MM.1S (cell line): ENCODE results near the gene RASL10B.

ENCODE experiments used
- CTCF ChIP-seq: fragments of 300-600 bp; sonication (generic); IDR thresholded peaks from 2 replicates; pipeline ENCODE4 v1.5.1; 2016; ENCODE audit warnings: antibody characterized with exemption, low read length, mixed read lengths
- EZH2 ChIP-seq: fragments of 300-600 bp; sonication (generic); optimal IDR thresholded peaks from 2 replicates; pipeline ENCODE3; 2017; ENCODE audit warnings: low read depth, mild to moderate bottlenecking, antibody characterized with exemption, low read length, mixed read lengths

DNA sequence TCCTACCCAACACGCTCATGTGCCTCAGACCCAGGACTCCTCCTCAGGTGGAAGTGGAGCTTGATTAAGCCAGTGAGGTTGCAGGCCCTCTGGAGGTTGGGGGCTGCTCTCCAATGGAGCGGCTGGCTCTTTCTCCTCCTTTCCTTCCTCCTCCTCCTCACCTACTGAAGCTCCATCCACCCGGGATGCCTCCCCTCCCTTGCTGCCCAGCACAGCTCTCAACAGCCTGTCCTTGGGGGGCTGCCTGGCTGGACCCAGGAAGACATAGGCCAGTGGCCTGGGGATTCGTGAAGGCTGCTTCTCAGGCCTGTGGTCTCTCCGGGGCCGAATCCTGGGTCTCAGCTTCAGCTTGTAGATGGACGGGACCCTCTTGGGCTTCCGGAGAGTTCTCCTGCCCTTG is 13.4 kb downstream of the RASL10B start:
- TF ChIP-seq EZH2, result no peak
- TF ChIP-seq CTCF, result no peak
